ENCODE data around the gene PCIF1.
"Not testable (repeated sequence)": the region's sequence is repeated elsewhere in the genome, so short reads cannot be mapped to it uniquely, and the experiment has no call there.

PCIF1 gene

DNA sequence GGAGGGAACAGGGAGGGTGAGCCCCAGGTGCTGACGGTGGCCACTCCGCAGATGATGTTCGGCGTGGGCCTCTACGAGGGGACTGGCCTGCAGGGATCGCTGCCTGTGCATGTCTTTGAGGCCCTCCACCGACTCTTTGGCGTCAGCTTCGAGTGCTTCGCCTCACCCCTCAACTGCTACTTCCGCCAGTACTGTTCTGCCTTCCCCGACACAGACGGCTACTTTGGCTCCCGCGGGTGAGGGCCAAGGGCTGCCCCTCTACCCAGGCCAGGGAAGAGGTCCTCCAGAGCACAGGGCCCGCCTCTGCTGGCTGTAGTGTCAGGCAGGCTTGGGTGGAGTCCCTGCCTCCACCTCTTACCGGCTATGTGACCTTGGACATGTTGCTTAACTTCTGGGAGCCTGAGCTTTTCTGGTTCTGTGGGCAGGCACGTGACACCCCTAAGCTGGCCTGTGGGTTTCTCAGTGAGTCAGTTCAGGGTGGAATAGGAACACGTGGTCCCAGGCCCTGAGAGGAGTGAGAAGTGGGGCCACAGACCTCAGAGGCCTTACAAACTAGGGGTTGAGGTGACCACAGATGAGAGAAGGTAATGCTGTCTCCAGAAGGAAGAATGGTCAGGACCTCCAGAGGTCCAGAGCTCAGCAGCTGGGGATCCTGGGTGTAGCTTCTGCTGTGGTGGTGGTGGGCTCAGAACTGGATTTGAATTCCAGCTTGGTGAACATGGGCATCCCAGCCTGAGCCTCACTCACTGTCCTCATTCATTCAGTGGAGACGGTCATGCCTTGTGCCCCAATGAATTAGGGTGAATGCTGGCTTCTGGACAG is 11.9 kb downstream of the PCIF1 start:
- DNase-seq (ENCODE audit: low read depth in 2 of 2, low spot score in 1 of 2) = peak; percentile 35 to 44

DNA sequence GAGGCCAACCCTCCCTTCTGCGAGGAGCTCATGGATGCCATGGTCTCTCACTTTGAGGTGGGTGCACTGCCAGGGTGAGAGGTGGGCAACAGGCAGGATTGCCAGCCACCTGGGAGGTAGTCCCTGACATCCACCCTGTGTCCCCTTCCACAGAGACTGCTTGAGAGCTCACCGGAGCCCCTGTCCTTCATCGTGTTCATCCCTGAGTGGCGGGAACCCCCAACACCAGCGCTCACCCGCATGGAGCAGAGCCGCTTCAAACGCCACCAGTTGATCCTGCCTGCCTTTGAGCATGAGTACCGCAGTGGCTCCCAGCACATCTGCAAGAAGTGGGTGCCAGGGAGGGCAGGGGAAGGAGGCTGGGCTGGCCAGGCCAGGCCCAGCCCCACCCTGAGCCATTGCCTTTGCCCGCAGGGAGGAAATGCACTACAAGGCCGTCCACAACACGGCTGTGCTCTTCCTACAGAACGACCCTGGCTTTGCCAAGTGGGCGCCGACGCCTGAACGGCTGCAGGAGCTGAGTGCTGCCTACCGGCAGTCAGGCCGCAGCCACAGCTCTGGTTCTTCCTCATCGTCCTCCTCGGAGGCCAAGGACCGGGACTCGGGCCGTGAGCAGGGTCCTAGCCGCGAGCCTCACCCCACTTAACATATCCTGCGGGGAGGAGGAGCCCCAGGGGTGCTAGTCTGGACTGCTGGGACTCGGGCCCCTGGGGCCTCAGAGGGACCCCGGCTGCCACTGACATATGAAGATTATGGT is 12.8 kb downstream of the PCIF1 start:
- no peak for DNase-seq (ENCODE audit: low read depth in 2 of 2, low spot score in 1 of 2)

DNA sequence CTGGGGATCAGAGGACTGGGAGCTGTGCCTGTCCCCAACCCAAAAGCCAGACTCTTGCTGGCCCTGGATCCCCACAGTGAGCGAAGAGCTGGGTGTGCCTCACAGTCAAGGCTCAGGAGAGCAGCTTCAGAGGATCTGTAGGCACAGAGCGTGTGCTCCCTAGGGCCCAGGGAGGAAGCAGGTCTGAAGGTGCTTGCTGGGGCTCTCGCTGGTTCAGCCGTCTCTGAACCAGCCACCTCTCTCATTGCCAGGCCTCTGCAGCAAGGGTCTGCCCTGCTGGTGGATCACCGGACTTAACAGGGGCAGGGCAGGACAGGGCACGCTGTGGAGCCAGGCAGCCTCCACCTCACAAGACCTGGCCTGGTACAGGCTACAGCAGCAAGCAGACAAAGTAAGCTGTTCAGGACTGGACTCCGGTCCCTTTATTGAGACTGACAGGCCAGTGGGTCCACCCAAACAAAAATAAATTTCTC is 13.8 kb downstream of the PCIF1 start:
- no peak for DNase-seq (ENCODE audit: low read depth in 2 of 2, low spot score in 1 of 2)

DNA sequence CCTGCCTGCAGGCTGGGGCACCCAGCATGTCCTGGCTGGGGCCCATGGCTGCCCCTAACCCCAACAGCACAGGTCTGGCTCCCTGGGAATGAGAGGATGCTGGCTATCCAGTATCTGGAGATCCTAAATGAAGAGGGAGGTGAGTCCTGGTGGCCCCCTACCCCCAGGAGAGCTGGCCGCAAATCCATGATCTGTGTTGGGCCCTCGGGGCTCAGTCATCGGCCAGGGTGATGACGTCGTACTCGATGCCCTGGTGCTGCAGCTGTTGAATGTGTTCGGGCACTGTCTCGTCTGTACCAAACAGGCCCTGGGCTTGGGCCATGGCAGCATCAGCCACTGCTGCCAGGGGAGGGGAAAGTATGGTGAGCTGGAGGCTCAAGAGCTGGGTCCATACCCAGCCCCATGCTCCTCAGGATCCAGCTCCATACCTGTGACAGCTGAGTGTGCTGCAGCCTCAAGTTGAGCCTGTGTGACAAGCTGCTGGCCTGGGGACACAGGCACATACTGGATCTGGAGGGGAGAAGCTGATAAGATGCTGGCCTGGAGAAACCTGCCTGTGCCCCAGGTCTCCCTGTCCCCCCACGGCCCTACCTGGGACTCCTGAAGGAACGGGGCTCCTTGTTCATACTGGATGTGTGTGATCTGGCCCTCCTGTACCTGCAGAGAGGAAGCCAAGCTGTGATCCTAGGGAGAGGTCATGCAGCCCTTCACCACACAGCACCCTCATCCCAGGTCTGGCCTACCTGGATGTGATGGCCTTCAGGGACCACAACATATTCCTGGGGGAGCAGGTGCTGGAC is 14.5 kb downstream of the PCIF1 start:
- DNase-seq (ENCODE audit: low read depth in 2 of 2, low spot score in 1 of 2) = no peak

DNA sequence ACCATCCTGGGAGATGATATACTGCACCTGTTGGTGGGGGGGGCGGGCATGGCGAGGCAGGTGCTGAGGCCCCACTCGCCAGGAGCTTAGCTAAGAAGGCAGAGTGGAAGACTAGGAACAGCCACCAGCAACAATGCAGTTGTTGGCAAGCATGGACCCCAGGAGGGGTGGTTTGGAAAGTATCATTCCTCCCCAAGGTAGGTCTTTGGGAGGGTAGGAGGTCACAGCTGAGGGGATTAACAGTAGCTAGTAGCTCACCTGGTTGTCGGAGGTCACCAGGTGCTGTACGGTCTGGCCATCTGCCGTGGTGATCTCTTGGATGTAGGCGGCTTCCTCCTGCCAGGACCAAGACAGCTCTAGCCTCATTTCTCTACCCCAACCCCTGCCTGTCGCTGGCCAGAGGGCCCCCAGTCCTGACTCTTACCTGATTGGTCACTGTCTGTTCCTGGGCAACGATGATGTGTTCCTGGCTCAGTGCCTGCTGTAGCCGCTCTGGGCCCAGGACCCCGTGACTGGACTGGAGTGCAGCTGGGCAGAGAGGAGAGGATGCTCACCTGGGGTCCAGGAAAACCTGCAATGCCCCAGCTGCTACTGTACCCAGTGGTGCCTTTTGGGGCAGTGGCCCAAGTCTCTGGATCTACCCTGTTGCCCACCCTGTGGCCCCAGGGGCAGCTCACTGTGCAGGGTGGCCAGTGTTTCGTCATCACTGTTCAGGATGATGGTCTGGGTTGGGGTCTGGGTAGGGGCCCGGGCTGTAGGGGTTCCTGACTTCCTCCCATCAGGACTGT is 15.3 kb downstream of the PCIF1 start:
- no peak for DNase-seq (ENCODE audit: low read depth in 2 of 2, low spot score in 1 of 2)

DNA sequence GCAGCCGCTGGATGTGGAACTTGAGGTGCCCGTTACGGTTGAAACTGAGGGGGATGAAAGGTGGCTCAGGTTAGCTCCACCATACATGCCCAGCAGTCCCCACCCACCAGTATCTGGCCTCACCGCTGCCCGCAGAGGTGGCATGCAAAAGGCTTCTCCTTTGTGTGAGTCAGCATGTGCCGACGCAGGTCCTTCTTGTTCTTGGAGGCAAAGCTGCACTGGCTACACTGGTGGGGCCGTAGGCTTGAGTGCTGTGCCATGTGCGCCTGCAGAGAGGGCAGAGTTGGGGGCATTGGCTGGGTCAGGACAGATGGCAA is 15.8 kb downstream of the PCIF1 start:
- no peak for DNase-seq (ENCODE audit: low read depth in 2 of 2, low spot score in 1 of 2)

DNA sequence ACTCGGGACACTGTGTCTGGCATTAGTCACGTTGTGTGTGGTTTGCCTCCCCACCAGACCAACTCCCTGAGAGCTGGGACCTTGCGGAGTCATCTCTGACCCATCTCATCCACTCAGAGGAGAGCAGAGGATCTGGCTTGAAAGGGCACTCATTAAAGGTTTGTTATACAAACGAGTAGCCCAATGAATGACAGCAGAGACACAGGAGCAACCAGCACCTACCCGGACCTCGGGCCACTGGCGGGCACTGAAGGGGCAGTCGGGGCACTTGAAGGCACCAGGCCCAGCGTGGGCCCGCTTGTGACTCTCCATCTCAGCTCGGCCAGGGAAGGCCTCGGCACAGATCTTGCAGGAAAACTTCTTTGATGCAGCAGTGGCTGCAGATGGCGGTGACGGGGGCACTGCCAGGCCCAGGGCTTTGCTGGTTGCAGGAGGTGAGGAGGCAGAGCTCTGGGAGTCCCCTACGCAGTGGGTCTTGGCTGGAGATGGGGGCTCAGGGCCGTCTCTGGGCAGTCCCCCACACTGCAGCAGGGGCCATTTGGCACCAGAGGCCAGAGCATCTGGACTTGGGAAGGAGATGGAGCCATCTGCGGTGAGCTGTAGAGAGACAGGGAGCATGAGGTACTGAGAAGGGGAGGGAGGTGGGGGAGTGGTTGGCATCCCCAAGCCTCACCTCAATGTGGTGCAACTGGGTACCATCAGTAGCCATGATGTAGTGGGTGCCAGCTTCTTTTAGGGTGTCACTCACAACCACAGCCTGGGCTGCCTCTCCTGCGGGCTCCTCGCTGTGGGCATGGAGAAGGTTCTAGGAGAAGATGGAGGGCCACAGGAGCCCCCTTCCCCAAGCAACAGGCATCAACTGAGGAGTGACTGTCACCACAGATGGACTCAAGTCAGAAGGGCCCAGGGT is 17.7 kb downstream of the PCIF1 start:
- no peak for DNase-seq (ENCODE audit: low read depth in 2 of 2, low spot score in 1 of 2)

DNA sequence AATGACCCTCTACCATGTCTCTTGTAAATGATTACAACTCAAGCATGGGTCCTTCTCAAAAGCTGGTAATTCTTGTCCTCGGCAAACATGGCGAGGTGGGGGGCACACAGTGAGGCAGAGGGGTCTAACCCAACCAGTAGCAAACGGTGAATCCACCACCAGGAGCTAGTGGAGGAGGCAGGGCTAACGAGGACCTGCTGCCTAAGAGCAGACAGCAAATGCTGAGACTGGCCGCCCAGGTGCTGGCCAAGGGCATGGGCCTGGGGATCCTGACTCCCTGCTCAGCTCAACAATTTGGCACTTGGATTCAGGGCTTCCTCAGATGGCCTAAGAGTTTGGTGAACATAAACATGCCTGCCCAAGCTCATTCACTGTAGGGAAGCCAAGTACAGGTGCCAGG is 18.4 kb downstream of the PCIF1 start:
- DNase-seq (ENCODE audit: low read depth in 2 of 2, low spot score in 1 of 2) = no peak

DNA sequence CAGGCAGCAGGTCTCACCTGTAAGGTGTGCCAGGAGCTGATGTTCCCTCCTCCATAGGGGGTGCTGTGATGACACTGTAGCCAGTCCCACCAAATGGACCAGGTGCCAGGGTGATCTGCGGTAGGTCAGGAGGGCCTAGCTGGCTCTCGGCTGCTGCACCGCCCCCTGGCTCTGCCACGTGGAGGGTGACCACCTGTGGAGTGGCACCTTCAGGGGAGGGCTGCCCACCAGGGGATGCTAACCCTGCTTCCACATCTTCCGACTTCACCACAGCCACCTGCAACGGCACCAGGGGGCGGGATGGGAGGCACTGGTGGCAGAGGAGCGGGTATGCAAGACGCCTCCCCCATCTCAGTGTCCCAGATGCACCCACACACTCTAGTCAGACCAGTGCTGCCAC is 19.2 kb downstream of the PCIF1 start:
- no peak for DNase-seq (ENCODE audit: low read depth in 2 of 2, low spot score in 1 of 2)

DNA sequence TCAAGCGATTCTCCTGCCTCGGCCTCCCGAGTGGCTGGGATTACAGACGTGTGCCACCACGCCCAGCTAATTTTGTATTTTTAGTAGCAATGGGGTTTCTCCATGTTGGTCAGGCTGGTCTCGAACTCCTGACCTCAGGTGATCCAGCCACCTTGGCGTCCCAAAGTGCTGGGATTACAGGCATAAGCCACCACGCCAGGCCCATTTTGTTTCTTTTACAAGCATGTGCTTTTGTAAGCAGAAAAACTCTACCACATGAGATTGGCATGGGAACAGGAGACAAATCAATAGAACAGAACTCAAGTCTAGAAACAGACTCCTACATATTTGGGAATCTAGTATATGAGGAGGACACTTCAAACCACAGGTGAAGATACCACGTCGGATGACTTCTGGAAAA is 21.8 kb downstream of the PCIF1 start:
- not testable (repeated sequence) for DNase-seq (ENCODE audit: low read depth in 2 of 2, low spot score in 1 of 2)

DNA sequence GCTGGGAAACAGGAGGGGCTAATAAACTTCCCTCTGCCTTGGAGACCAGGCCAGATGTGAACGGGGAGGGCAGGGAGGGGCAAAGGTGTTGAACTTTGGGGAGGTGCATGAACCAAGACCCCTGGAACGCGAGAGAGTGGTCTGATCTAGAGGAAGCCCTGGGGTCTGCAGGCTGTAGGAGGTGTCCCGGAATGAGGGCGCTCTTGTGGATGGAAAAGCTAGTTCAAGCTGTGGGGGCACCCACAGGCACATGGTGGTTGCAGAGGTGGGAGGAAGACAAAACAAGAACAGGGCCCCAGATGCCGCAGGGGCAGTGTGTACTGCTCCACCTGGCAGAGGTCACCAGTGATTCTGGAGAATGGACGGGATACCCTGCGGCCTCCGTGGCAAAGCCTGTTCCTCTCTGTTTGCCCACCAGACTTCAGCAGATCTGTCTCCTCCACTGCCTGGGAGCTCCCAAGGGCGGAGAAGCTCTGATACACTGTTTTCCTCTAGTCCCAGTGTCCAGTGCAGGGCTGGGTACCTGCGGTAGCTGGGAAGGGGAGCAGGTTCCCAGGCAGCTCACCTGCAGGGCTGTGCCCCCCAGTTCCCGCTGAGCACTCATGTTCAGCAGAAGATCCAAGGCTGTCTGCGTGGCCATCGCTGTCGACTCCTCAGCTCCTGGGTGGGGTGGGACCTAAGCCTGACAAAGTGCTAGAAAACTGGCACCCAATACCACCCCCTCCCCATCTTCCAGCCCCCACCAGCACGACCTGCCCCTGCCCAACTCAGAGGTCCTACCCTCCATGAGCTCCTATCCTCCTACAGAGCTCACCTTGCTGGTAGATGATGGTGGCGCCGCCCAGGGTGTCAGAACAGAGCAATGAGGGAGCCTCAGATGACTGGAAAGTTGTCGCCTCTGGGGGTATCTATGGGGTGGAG is 22.8 kb downstream of the PCIF1 start:
- DNase-seq (ENCODE audit: low read depth in 2 of 2, low spot score in 1 of 2) = no peak

DNA sequence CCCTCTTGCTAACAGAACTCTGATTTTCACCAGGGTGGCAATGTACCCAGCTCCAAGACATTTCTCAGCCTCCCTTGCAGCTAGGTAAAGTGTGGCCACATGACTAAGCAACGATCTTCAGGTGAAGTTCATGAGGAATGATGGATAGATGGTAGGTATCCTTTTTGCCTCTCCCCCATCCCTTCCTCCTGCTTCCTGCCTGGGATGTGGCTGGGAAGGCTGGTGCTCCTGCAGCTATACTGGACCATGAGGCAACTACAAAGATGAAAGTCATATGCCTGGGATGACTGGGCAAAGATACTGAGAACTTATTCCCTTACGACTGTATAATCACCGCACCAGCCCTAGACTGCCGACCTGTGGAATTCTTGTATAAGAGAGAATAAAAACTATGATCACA is 24.1 kb downstream of the PCIF1 start:
- no peak for DNase-seq (ENCODE audit: low read depth in 2 of 2, low spot score in 1 of 2)

DNA sequence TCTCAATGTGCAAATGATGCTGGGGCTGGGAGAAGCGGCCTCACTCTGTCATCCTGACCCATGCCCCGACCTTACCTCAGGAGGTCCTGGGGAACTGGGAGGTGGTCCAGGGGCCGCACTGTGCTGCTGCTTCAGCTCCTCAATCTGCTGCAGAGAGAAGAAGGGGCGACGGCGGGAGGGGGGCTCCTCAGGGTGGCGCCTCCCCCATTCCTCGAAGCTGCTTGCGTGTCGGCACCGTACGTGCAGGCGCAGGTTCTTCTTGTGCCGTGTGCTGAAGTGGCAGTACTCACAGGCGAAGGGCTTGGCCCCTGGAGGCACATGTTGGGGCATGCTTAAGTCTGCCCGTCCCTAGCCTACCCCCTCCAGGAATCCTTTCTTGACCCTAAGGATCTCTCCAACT is 24.6 kb downstream of the PCIF1 start:
- no peak for DNase-seq (ENCODE audit: low read depth in 2 of 2, low spot score in 1 of 2)

DNA sequence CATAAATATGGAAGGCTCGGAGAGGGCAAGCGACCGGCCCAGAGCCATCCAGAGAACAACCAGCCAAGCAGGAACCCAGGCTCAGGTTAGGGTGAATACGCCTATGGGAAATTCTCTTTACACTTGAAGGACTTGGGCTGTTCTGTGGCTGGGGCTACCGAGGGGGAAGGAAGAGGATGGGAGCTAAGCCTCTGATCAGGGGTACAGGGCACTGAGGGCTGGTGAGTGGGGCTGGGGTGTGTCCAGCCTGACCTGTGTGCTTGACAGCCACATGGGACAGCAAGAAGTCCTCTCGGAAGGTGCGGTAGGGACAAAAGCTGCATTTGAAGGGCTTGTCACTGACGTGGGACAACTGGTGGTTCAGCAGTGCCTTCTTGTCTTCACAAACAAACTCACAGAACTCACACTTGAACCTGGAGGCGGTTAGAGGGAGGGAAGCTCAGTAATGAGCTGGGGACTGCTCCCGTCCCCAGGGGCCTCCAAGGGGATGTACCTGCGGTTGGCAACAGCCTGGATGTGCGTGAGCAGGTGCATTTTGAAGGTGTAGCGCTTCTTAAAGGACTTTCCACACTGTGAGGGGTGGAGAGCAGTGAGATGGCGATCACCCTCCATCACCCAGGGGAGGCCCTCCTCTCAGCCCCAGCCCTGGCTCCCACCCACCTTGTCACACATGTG is 25.6 kb downstream of the PCIF1 start:
- DNase-seq (ENCODE audit: low read depth in 2 of 2, low spot score in 1 of 2) = no peak

DNA sequence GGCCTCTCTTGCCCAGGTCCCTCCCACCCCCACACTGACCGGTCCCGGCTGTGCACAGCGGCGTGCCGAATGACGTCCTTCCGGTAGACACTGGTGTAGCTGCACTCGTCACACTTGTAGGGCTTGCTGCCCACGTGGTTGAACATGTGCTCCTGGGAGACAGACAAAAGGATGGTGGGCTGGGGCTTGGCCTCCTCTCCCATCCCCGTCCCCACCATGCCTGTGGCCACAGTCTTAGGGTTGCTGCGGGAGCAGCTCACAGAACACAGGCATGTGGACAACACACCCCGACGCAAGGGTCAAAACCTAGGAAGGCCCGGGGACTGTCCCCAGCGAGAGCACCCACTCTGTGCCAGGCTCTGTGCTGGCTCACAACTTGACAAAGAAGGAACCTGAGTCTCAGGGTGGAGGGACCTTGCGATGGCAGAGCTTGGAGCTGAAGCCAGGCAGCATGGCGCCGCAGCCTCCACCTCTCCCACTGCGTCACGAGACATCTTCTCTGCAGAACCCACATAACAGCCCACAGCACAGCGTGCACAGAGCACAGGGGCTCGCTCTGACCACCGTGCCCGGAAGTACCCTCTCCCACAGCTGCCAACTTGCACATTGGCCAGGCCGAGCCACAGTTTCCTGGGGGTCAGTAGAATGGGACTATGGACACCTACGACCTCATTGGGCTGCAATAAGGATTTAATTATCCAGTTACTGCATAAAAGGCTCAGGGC is 27.7 kb downstream of the PCIF1 start:
- DNase-seq (ENCODE audit: low read depth in 2 of 2, low spot score in 1 of 2) = no peak

DNA sequence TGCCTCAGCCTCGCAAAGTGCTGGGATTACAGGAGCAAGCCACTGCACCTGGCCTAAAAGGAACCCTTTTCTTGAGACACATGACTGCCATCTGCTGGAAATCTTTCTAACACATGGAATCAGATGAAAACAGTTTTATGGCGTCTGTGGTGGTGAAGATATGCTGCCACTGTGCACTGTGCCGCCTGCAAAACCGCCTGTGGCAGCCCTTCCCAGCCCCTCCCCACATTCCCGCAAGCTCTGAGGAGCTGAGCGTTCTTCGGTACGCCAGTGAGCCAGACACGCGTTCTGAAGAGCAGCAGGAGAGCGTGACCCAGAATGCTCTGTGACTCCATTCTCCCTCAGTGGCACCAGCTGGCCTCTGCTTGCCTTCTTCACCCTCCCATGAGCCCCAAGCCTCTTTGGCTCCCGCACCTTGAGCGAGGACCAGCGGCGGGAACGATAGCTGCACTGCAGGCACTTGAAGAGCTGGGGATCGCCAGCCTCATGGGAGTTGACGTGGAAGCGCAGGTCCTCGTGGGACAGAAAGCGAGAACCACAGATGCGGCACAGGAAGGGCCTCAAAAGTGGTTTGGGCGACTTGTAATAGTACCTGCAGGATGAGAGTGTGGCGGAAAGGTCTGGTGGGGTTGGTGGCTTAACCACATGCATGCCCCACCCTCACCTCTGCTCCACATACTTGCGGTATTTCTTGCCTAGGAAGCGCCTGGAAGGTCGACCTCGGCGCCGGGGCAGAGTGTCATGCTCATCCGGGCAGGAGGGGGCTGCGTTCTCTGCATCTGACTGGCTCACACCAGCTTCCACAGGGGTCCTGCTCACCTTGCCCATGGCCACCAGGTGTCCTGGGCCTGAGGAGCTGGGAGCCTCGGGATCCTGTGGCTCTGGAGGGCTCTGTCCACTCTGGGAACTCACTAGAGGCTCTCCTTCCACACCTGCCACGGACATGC is 28.8 kb downstream of the PCIF1 start:
- no peak for DNase-seq (ENCODE audit: low read depth in 2 of 2, low spot score in 1 of 2)

DNA sequence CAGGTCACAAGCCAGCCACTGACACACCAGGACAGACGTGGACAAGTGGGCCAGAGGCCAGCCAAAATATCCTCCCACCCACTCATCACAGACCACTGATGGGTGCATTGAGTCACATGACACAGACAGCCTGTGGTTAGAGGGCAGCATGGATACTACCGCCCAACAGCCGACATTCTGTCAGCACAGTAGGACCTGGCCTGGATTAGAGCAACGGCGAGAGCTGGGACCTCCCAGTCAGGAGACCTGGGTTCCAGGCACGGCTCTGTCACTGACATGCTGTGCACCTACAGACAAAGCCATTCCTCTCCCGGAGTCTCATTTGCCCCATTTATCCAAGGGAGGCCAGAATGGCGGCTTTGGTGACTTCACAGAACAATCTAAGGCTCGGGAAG is 29.5 kb downstream of the PCIF1 start:
- DNase-seq (ENCODE audit: low read depth in 2 of 2, low spot score in 1 of 2) = no peak

Data from stimulated activated CD8-positive, alpha-beta memory T cell treated with anti-CD3 and anti-CD28 coated beads, Interleukin-4, amount 100 ng/mL, for 1 hour (primary cell).